ENCODE data around the gene ZNF280D. TPM values are rescaled to one million over a fixed set of nuclear protein-coding genes. Genes with fewer than 3 reads are reported as not detected.
"Not testable (repeated sequence)": the region's sequence is repeated elsewhere in the genome, so short reads cannot be mapped to it uniquely, and the experiment has no call there.

ZNF280D gene
- total RNA-seq, 1 experiment from 2014 or later, result 13.5 TPM

- no peak for DNase-seq (ENCODE audit: low spot score)
Observed at GRCh38 chr15:56715220-56715619, 18.1 kb downstream of the ZNF280D start.

- not testable (repeated sequence) for DNase-seq (ENCODE audit: low spot score)
Observed at GRCh38 chr15:56709502-56709901, 23.8 kb downstream of the ZNF280D start.

- DNase-seq (ENCODE audit: low spot score), result no peak
Observed at GRCh38 chr15:56699743-56700142, 33.6 kb downstream of the ZNF280D start.

DNA sequence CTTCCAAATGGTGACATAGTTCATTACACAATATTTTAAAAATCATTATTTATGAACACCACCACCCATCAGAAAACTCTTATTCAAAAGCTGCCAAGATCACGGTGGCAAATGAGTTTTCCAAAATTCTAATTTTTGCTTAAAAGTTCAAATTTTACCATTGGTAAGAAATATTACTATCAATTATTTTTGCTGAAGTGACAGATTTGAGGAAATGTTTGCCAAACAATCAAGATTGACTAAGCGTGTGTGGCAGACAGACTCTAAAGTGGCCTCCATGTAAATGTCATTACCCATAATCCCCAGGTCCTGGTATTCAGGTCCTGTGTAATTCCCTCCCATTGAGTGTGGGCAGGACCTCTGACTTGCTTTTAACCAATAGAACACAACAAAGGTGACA is 35.0 kb downstream of the ZNF280D start:
- no peak for DNase-seq (ENCODE audit: low spot score)

DNA sequence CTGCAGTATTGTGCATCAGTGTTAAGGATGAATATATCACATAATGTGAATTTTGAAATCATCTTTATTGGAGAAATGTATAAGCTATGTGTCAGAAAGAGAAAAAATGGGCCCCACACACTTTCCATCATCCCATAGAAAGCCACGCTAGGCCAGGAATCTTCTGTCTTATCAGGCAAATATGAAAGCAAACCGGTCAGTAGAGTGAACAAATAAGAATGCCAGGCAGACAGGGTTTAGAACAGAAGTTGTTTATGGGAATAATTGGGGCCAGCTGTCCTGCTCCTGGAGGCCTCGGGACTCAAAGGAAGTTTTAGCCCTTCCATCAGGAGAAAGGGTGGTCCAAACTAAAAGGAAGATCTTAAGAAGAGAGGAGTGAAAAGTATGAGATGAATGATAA is 39.5 kb downstream of the ZNF280D start:
- DNase-seq (ENCODE audit: low spot score), result no peak

DNA sequence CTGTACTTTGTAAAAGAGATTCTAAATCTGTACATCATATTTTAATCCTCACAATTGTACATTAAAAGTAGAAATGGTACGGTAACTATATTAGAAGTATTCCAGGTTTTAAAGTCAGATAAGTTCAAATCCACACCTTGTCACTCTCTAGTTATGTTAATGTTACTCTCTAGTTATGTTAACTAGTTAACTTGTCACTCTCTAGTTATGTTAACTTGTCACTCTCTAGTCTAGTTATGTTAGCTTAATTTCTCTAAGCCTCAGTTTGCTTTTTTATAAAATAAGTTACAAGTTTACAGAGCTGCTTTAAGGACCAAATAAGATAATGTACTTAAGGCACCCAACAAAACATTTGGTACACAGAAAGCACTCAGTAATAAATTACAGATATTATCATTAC is 42.6 kb downstream of the ZNF280D start:
- DNase-seq (ENCODE audit: low spot score), result no peak

DNA sequence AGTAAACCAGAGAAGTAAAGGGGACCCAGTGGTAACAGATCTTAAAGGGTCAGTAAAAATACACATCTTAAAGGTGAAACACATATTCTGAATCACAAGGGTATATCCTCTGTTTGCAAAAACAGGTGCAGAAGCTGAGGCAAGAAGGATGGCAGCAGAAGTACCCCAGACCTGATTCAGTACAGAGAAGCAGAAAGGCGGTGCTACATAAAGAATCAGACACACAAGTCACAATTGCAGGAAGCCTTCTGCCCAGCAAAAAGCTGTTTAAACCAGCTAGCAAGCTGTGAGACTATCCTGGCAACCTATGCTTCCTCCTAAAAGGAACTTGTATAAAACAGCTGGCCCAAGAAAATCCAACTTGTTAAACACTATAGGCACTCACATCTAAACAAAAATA is 49.4 kb downstream of the ZNF280D start:
- no peak for DNase-seq (ENCODE audit: low spot score)

DNA sequence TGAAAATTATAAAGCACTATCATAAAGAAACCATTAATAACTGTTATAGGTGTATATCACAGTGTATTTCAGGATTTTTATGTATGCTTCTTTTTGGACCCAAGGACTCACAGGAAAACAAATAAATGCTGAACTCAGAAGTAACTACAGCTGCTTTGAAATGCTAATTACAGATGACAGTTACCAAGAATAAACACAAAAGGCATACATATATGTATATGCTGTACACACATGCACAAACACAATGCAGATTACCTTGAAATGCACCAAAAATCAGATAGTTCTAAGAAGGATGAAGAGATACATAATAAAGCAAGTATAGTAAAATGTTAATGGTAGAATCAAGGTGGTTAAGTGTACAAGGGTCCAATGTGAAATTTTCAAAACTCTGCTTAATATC is 52.2 kb downstream of the ZNF280D start:
- no peak for DNase-seq (ENCODE audit: low spot score)

GRCh38 chr15:56679225-56679624 is 54.1 kb downstream of the ZNF280D start:
- no peak for DNase-seq (ENCODE audit: low spot score)

GRCh38 chr15:56678571-56678970 is 54.7 kb downstream of the ZNF280D start:
- DNase-seq (ENCODE audit: low spot score), result no peak

GRCh38 chr15:56677271-56677670 is 56.0 kb downstream of the ZNF280D start:
- no peak for DNase-seq (ENCODE audit: low spot score)

- DNase-seq (ENCODE audit: low spot score), result no peak
Observed at GRCh38 chr15:56675930-56676329, 57.4 kb downstream of the ZNF280D start.

DNA sequence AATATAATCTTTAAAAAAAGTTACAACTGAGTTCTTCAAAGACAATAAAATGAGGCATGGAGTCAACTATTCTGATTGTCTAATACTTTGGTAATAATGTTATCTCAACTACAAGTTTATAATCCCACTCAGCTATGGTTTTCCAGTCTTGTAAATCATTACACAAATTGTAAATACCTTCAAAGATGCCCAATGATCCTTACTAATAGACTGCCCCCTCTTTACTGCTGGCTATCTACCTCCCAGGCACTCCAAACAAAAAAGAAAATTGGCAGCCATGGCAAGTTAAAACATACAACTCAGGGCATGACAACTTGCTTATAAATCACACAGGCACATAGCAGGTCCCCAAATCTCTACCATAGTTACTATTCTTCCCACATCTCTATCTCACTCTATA is 58.5 kb downstream of the ZNF280D start:
- no peak for DNase-seq (ENCODE audit: low spot score)

- DNase-seq (ENCODE audit: low spot score), result no peak
Observed at GRCh38 chr15:56672721-56673120, 60.6 kb downstream of the ZNF280D start.

GRCh38 chr15:56667517-56667916 is 65.8 kb downstream of the ZNF280D start:
- no peak for DNase-seq (ENCODE audit: low spot score)

- no peak for DNase-seq (ENCODE audit: low spot score)
Observed at GRCh38 chr15:56660943-56661342, 72.4 kb downstream of the ZNF280D start.

- no peak for DNase-seq (ENCODE audit: low spot score)
Observed at GRCh38 chr15:56659197-56659596, 74.1 kb downstream of the ZNF280D start.

- DNase-seq (ENCODE audit: low spot score), result no peak
Observed at GRCh38 chr15:56654624-56655023, 78.7 kb downstream of the ZNF280D start.

DNA sequence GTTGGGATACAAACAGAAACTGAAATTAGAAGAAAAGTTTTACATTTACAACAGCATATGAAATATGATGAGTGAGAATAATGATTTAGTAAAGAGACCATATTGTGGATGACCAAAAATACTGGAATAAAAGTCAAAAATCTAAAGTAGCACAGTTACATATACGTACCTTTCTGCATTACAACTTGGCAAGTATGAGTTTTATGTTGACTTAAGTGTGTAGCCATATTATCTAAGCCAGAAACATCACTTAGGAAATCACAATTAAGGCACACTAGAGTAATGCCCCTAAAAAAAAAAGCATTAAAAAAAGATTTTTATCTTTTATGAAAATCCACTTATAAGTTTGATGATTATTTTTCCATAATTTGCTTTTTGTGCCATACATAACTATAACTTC is 79.1 kb downstream of the ZNF280D start:
- no peak for DNase-seq (ENCODE audit: low spot score)

DNA sequence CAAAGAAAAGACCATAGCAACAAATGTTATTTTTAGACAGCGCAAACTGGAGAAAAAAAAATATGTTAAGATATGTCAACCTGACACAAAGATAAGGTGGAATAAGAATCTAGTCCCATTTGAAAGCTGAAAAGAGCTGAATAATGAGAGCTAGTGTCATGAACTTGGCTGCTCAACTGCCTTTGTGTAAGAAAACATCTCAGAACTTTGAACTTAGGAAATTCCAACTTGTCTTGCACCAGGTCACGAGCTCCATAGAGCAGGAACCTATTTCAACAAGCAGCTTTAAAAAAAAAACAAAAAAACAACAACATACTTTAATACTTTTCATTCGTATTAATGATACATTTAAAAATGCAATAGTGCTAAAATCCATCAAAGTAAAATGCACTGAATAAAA is 79.5 kb downstream of the ZNF280D start:
- no peak for DNase-seq (ENCODE audit: low spot score)

- no peak for DNase-seq (ENCODE audit: low spot score)
Observed at GRCh38 chr15:56653107-56653506, 80.2 kb downstream of the ZNF280D start.

- DNase-seq (ENCODE audit: low spot score), result no peak
Observed at GRCh38 chr15:56648311-56648710, 85.0 kb downstream of the ZNF280D start.

DNA sequence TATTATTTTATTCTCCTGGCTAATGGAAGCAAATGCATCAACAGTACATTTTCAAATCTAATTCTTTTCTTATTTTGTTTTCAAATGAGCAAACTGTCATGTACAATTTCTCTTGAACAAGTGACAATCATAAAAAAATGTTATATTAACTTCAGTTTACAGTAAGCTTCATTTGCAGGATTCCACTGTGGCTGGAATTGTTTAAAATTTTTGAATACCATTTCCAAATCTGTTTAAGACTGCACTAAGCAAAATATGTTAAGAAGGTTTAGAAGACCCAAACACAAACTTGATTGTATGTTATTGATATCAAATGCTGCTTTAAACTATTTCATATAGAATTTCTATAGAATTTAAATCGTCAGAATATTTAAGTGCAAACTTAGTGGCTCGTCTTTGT is 92.8 kb downstream of the ZNF280D start:
- DNase-seq (ENCODE audit: low spot score), result no peak

GRCh38 chr15:56640127-56640526 is 93.2 kb downstream of the ZNF280D start:
- no peak for DNase-seq (ENCODE audit: low spot score)

DNA sequence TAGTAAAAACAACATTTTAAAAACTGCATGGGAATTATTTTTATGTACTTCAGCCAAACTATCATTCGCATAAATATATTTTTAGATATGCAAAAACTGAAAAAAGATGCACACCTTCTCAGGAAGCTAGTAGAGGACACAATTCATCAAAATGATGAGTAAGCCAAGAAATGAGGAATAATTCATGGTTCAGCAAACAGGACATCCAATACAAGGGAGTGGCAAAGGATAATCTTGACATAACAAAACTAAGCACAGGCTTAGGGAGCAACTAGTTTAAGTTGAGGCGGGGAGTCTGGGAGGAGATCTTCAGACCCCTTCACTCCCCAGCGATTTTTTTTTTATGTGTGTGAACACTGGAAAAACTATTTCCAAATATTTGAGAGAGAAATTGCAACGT is 93.7 kb downstream of the ZNF280D start:
- no peak for DNase-seq (ENCODE audit: low spot score)

Measured in H4 (cell line).